Progenitor cell of endocrine pancreas (in vitro differentiated cells): Measurements from ENCODE around the gene SVIL. TPM values are rescaled to one million over a fixed set of nuclear protein-coding genes. Genes with fewer than 3 reads are reported as not detected.
"Not testable (repeated sequence)": the region's sequence is repeated elsewhere in the genome, so short reads cannot be mapped to it uniquely, and the experiment has no call there.

Experiments used
- DNase-seq: peaks from one replicate; pipeline ENCODE4 v3.0.0; 2021; ENCODE audit warnings: low spot score; ENCODE audit not compliant: unreplicated experiment
- H3K27ac Mint-ChIP-seq: 2 replicates; pipeline ENCODE4 v1.8.0; 2021; ENCODE audit warnings: mild to moderate bottlenecking, moderate library complexity, mixed read lengths
- H3K27me3 Mint-ChIP-seq: 2 replicates; pipeline ENCODE4 v1.8.0; 2021; ENCODE audit warnings: mixed read lengths
- H3K36me3 Mint-ChIP-seq: 2 replicates; pipeline ENCODE4 v1.8.0; 2022; ENCODE audit warnings: mixed read lengths; ENCODE audit not compliant: insufficient read depth
- H3K4me1 Mint-ChIP-seq: 2 replicates; pipeline ENCODE4 v1.8.0; 2021; ENCODE audit warnings: low read depth, mixed read lengths
- H3K4me3 Mint-ChIP-seq: 2 replicates; pipeline ENCODE4 v1.8.0; 2021; ENCODE audit warnings: low read depth, mild to moderate bottlenecking, moderate library complexity, mixed read lengths
- H3K9me3 Mint-ChIP-seq: 2 replicates; pipeline ENCODE4 v1.8.0; 2021; ENCODE audit warnings: low read depth, mixed read lengths
- total RNA-seq: library from RNA; stranded (reverse); gene quantifications from 2 replicates; pipeline ENCODE4 v1.2.1, GENCODE V29; 2021
- TF ChIP-seq, protein P1 (sequence below): fragments of 200-600 bp; sonication (generic); IDR thresholded peaks from one replicate; pipeline ENCODE4 v1.5.0; 2021; ENCODE audit warnings: antibody characterized with exemption, mild to moderate bottlenecking; ENCODE audit not compliant: unreplicated experiment

SVIL gene
- total RNA-seq, 1 donor from 2014 or later, result 88.2 TPM

DNA sequence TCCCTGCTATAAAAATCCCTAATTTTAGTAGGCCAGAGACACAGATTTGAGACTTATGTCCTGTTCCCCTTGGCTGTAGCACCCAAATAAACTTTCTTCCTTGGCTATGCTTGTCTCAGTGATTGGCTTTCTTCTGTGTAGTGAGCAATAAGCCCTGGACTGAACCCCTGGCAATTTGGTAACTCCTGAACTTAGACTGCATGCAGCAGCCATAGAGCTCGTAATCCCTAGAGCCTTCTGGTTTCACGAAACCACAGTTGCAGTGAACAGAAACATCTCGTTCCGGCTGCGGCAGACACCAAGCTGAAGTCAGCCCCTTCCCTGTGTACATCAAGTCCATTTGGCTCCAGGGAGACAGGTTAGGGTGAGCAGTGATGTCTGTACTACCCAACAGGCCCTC lies 173.7 kb downstream of the SVIL start:
- Mint-ChIP-seq H3K9me3 (no peaks in the 10 kb centered on the region), H3K27ac (no peak overlapping the region), H3K27me3 (no peaks in the 10 kb centered on the region), H3K4me1 (peaks cover 2% of the 10 kb centered on the region), H3K36me3 (peaks cover 64% of the 10 kb centered on the region), H3K4me3 (no peak overlapping the region)
- TF ChIP-seq, protein P1, sequence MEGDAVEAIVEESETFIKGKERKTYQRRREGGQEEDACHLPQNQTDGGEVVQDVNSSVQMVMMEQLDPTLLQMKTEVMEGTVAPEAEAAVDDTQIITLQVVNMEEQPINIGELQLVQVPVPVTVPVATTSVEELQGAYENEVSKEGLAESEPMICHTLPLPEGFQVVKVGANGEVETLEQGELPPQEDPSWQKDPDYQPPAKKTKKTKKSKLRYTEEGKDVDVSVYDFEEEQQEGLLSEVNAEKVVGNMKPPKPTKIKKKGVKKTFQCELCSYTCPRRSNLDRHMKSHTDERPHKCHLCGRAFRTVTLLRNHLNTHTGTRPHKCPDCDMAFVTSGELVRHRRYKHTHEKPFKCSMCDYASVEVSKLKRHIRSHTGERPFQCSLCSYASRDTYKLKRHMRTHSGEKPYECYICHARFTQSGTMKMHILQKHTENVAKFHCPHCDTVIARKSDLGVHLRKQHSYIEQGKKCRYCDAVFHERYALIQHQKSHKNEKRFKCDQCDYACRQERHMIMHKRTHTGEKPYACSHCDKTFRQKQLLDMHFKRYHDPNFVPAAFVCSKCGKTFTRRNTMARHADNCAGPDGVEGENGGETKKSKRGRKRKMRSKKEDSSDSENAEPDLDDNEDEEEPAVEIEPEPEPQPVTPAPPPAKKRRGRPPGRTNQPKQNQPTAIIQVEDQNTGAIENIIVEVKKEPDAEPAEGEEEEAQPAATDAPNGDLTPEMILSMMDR, result no peak
- no peak for DNase-seq

DNA sequence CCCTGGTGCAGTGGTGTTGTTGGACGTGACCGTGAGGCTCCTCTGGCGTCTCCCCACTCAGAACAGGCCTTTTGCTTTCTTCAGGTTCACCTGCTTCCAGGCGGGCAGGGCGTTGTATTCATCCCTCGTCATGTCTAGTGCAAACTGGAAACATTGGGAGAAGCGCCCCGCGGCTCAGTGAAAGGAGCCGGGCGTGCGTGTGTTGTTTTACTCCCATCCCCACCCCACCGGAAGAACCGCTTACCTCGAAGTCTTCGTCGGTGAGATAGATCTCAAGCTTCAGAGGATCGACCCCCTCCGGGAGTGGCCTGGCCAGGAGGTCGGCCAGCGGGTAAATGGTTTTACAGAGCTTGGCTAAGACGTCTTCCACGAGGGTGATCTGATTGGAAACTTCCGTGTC lies 176.6 kb downstream of the SVIL start:
- DNase-seq, H3K9me3 Mint-ChIP-seq, H3K4me3 Mint-ChIP-seq, H3K27ac Mint-ChIP-seq, H3K27me3 Mint-ChIP-seq, H3K4me1 Mint-ChIP-seq: not testable (repeated sequence)
- H3K36me3 Mint-ChIP-seq, result peaks cover 53% of the 10 kb centered on the region

DNA sequence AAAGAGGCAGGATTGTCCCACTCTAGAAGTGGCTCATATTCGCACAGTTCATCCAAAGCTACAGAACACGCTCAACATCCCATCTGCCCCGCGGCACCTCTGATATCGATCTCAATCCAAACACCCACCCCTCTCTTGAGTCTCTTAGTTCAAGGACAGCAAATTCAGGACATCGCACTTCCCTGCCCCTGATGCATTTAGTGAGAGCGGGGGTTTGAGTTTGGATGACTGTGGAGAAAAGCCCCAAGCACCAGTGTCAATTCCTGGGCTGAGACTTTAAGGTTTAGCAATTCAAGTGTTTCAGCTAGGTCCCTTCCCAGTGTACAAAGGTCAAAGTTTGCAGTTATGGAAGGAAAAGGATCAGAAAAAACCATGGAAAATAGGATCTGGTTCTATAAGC lies 179.7 kb downstream of the SVIL start:
- Mint-ChIP-seq H3K27ac (no peak overlapping the region), H3K4me3 (no peak overlapping the region), H3K36me3 (peaks cover 27% of the 10 kb centered on the region), H3K4me1 (peaks cover 6% of the 10 kb centered on the region), H3K27me3 (no peaks in the 10 kb centered on the region), H3K9me3 (no peaks in the 10 kb centered on the region)
- no peak for DNase-seq
- TF ChIP-seq, protein P1, result no peak

DNA sequence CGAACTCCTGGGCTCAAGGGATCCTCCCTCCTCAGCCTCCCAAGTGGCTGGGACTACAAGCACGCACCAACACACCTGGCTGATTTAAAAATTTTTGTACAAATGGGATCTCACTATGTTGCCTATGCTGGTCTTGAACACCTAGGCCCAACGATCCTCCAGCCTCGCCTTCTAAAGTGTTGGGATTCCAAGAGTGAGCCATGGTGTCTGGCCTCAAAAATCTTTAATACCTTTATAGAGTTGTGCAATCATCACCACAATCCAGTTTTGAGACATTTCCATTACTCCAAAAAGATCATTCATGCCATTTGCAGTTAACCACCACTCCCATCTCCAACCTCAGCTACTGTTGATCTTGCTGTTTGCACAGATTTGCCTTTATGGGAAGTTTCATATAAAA lies 180.5 kb downstream of the SVIL start:
- TF ChIP-seq, protein P1, result no peak
- Mint-ChIP-seq H3K36me3 (peaks cover 21% of the 10 kb centered on the region), H3K27me3 (no peaks in the 10 kb centered on the region), H3K4me3 (no peak overlapping the region), H3K27ac (no peak overlapping the region), H3K9me3 (no peaks in the 10 kb centered on the region), H3K4me1 (peaks cover 6% of the 10 kb centered on the region)
- no peak for DNase-seq

DNA sequence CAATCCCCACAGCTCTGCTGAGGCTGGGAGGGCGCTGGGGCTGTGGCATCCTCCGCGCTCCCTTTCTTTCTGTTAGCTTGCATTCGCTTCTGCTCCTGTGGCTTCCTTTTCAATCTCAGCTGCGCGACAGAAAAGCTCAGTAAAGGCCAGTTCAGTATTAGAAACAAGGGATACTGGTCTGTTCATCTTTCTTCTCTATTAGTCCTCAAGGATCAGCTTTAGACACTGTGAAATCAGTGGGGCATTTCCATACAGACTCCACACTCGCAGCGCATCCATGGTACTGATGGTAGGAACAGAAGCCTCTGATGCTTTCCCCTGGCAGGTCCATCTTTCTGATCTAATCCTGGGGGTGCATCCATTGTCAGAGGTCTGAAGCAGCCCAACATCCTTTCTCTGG lies 182.2 kb downstream of the SVIL start:
- Mint-ChIP-seq H3K9me3 (no peaks in the 10 kb centered on the region), H3K4me1 (peaks cover 6% of the 10 kb centered on the region), H3K27me3 (peaks cover 3% of the 10 kb centered on the region), H3K36me3 (peaks cover 14% of the 10 kb centered on the region), H3K27ac (no peak overlapping the region), H3K4me3 (no peak overlapping the region)
- no peak for DNase-seq
- TF ChIP-seq, protein P1, result no peak

DNA sequence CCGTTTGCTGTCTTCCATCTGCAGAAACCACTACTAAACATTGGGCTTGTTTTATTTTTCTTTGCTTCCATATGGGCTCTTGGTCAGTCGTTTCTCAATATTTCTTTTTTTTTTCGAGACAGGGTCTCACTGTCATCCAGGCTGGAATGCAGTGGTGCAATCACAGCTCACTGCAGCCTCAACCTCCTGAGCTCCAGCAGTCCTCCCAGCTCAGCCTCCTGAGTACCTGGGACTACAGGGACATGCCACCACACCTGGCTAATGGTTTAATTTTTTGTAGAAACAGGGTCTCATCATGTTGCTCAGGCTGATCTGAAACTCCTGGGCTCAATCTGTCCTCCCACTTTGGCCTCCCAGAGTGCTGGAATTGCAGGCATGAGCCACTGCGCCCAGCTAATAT lies 182.8 kb downstream of the SVIL start:
- Mint-ChIP-seq H3K27ac (no peak overlapping the region), H3K4me3 (no peak overlapping the region), H3K9me3 (no peaks in the 10 kb centered on the region), H3K36me3 (peaks cover 11% of the 10 kb centered on the region), H3K4me1 (peaks cover 6% of the 10 kb centered on the region), H3K27me3 (peaks cover 3% of the 10 kb centered on the region)
- no peak for DNase-seq
- TF ChIP-seq, protein P1, result no peak
